GM21737 (cell line): ENCODE measurements around the gene SLC12A2.

Experiments
- ATAC-seq: cut with Tn5 transposase; IDR thresholded peaks from one replicate; pipeline ENCODE4 v1.9.1; 2021; ENCODE audit warnings: mild to moderate bottlenecking, moderate library complexity; ENCODE audit not compliant: unreplicated experiment

Gene SLC12A2

DNA sequence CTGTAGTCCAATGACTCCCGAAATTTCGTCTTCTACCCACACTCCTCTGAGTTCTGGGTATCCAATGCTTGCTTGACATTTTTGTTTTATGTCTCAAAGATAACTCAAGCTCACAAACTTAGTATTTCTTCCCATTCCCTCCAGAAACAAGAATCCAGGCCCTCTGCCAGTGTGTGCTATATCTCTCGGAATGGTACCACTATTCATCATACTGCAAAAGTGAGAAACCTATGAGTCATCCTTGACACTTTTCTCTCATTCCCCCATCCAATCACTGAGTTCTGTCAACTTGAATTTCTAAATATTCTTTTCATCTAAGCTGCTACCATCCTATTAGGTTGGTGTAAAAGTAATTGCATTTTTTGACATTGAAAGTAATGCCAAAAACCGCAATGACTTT lies 9.8 kb downstream of the SLC12A2 start:
- ATAC-seq: no peak

DNA sequence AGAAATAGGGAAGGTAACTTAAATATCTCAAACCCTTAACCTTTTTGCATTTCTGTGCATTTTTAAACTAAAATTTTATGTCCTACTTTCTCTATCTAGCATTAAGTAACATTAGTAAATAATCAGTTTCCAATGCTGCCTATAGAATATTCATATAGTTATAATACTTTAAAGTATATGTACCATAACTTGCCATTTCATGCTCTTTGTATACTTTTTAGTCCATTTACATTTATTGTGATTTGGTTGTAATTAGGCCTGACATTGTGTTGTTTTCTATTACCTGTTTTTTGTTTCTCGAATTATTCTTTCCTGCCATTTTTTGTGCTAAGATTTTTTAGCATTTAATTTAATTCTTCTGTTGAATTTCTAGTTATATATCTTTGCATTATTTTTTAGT lies 13.7 kb downstream of the SLC12A2 start:
- ATAC-seq: no peak

DNA sequence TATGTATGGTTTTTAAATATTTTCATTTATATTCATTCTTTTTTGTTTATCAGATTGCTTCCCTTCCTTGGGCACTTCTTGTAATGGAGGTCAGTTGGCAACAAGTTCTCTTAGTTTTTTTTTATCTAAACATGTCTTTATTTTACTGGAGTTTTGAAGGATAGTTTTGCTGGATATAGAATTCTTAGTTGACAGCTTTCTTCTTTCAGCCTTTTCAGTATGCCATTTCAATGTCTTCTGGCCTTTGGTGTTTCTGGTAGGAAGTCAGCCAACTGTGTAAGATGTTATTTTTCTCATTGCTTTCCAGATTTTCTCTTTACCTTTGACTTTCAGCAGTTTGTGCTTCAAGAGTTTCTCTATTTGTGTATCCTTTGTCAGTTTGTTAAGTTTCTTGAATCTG lies 14.2 kb downstream of the SLC12A2 start:
- no peak for ATAC-seq

DNA sequence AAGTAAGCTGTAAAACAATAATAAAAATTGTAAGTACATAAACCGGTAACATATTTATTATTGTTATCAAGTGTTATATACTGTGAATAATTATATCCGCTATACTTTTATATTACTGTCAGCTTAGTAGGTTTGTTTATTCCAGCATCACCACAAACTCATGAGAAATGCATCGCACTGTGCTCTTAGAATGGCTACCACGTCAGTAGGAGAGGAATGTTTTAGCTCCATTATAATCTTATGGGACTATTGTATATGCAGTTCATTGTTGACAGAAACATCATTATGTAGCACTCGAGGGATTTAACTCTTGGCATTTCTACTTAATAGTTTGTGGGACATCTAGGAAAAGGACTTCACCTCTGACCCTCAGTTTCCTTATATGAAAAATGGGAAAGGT lies 16.4 kb downstream of the SLC12A2 start:
- no peak for ATAC-seq

DNA sequence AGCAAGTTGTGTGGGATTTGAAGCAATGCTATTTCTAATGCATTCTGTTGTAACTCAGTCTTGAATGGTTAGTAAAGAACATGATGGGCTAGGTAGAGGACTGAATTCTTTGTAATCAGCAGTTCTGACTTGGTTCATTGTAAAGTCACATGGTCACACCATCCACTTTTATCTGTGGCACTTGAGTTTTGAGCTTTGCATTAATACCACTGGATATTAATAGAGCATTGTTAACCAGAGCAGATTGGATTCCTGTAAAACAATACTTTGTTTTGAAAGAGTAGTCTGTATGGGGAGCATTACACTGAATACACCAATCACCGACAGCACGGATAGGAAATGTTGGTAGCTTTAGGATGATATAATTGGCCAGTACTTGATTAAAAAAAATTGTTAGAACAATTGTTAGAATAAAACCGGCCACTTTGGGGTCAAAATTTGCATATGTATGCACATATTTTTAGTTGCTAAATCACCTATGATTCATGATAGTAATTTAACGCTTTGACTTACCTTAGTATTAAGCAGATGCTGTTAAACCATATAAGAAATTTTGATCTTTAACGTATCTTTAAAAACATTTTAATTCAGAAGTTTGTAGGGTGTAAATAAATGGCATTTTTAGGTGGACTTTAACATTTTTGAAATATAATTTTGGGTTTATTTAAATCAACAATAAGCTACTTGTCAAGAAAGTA lies 17.4 kb downstream of the SLC12A2 start:
- no peak for ATAC-seq

DNA sequence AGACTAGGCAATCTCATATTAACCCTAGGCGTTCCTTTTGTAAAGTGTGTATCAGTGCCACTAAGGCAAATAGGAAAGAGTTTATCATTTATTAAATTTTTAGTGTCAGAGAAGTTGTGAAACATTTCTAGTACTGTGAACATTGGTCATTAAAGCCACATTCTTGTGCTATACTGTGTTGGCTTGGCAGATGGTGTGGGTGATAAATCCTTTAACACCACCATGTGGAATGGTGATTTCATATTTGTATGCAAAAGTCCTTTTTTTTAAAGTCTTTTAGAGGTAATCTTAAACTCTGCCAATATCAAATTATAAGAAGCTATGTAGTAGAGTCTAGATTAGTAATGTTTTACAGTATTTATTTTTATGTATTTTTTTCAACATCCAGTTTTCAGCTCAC lies 18.1 kb downstream of the SLC12A2 start:
- ATAC-seq: no peak

DNA sequence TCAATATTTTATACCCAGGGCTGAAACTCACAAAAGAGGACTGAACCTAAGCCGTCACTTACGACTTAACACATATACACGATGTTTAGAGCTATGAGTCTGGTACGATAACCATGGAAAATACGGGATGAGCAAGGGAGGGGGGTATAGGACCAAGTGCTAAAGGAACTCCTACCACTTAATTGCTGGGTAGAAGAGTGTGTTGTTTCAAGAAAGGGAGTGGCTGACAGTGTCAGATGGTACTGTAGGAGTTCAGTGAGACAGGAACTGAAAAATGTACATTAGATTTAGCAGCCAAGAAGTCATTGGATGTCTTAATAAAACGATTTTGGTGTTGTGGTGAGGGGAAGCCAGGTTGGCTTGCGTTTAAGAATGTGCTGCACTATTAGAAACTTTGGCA lies 21.6 kb downstream of the SLC12A2 start:
- ATAC-seq: no peak

DNA sequence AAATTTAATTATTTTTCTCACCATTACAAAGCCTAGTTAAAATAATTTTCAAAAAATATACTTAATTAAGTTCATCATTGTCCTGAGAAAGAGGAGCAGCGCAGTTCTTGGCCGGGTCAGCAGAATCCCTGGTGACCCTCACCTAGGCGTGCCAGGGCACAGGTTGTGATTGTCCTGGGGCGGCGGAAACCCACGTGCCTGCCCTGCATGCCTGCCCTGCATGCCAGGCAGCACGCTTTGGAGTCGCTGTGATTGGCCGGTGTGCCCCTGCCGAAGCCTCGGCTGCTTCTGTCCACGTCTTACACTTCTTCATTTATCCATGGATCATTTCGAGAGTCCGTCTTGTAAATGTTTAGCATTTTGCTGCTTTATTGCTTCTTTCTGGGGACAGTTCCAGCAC lies 25.6 kb downstream of the SLC12A2 start:
- no peak for ATAC-seq

DNA sequence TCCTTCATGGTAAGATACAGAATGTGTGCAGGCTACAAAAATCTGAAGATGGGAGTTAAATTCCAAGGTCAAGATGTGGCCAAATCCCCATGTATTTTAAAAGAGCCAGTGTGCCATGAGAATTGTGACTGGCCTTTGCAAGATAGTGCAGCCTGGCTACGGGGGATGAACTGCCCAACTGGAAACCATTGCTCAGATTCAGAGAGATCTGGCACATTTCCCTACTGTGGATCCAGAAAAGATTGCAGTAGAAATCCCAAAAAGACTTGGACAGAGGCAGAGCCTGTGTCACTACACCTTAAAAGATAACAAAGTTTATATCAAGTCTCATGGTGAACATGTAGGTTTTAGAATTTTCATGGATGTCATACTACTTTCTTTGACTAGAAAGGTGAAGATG lies 26.2 kb downstream of the SLC12A2 start:
- ATAC-seq: no peak

DNA sequence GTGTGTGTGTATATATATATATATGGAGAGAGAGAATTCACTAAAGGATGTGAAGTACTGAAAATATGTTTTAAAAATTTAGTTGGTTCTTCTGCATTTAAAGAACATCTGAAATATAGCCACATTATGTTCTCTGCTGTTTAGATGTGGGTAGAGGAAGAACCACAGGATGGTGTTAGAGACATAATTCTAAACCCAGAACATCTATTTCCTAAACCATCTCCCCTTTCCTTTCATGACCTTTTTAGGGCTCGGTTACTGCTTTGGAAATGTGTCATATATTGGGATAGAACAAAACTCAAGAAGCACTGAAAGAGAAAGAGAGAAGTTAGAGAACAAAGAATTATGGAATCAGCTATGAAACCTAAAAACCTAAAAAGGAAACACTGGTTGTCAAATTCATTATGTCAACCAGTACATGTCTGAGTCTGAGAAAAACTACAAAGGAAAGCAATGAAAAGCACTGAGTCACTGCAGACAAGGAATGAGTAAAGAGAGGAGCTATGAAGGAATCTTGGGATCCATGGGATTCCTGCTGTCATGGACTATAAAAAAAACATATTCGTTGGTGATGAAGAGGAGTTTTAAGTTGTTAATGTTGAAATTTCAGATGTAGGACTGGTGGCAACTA lies 28.4 kb downstream of the SLC12A2 start:
- ATAC-seq: no peak

DNA sequence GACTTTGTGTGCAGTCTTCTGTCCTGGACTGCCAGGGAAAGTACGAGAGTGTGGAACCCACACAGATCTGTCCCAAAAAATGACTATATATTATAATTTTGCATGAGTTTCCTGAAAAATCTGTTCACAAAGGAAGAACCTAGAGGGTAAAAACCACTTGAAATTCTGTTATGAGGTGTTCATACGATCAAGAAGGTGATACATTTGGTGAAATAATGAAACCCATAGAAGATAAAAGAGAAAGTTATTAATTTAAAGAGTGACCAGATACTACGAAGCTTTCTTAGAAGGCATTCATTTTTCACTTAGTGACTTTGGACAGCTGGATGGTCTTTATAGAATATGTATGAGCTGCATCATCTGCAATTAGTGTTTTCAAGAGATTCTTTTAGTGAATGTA lies 32.9 kb downstream of the SLC12A2 start:
- ATAC-seq: no peak

DNA sequence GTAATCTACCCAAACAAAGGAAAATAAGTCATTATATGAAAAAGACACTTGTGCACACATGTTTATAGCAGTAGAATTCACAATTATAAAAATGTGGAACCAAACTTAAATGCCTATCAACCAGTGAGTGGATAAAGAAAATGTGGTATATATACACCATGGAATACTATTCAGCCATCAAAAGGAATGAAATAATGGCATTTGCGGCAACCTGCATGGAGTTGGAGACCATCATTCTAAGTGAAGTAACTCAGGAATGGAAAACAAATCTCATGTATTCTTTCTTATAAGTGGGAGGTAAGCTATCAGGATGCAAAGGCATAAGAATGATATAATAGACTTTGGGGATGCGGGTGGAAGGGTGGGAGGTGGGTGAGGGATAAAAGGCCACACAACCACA lies 34.6 kb downstream of the SLC12A2 start:
- no peak for ATAC-seq

DNA sequence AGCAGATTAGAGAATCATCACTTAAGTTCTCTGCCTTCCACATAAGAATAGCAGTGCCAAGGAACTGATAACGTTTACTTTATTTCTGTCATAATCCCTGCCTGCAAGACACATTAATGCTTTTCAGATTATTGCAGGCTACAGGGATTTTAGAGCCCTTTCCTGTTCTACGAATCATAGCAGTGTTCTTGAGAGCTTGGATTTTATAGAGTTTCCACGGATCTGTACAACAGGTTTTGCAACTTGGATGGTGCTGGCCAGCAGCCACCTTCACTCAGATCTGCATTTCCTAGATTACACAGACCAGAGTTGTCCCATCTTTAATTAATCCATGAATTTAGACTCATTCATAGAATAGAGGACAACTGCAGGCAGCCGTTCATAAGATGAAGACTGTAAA lies 38.1 kb downstream of the SLC12A2 start:
- no peak for ATAC-seq

DNA sequence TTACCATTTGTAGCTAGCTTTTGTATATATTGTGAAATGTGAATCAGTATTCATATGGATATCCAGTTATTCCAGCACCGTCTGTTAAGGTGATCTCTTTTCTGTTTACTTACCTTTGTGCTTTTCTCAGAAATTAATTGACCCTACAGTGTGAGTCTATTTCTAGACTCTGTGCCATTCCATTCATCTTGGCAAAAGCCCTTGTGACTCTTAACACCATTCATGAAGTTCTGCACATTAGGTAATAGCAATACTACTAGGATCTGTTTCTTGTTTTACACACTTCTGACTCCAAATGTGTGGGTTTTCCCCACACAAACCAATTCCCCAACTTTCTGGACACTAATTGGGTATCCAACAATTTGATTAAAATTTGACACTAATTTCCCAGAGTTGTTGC lies 40.4 kb downstream of the SLC12A2 start:
- no peak for ATAC-seq

DNA sequence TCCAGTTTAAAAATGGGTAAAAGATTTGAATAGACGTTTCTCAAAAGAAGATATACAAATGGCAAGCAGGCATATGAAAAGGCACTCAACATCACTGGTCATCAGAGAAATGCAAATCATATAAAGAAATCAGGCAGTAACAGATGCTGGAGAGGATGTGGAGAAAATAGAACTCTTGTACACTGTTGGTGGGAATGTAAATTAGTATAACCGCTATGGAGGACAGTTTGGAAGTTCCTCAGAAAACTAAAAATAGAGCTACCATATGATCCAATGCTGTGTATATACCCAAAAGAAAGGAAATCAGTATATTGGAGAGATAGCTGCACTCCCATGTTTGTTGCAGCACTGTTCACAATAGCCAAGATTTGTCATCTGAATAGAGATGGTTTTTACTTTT lies 42.7 kb downstream of the SLC12A2 start:
- no peak for ATAC-seq

DNA sequence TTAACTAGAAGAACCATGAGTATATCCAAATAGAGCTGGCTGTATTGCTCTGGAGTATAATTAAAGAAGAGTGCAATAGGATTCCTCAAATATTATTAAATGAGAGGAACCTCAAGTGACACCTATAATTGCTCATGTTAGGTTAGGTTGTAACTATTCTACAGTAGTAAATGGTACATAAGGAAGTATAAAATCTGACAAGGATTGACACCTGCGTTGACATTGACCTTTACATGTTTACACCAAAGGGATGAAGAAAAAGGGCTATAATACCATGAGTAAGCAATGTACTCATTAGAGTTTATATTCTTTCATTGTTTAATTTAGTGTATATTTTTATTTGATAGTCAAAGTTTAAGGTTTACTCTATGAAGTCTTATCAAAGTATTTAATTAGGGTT lies 48.9 kb downstream of the SLC12A2 start:
- ATAC-seq: no peak

DNA sequence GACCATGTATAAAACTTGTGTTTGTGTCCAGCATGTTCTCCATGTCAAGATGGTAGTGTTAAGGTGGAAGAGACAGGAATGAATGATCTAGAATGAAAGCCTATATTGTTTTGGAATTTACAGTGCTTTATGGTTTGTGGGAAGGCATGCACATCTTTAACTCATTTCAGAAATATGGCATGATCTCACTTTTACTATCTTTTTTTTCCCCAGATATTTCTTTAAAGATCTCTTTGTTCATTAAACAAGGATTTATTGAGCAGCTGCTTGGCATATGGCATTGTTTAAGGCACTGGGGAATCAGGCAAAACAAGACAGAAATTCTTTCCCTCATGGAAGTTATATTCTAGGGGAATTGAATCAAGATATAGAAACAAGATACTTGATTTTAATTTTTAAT lies 51.7 kb downstream of the SLC12A2 start:
- no peak for ATAC-seq

DNA sequence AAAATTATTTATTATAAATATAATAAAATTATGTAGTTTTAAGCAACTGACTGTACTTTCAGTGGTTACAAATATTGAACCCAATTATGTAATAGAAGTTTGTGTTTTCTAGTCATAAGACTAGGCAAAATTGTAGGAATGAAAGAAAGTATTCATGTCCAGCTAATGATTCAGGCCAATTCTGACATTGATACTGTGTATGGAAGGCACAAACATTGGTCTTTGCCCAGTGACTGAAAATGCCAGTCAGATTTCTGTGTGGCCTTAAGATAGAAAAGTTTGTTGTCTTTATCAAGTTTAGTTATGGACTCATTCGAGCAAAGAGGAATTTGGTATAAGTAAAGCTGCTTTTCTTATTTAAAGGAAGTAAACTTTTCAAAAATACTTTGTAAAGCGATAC lies 60.3 kb downstream of the SLC12A2 start:
- ATAC-seq: no peak

DNA sequence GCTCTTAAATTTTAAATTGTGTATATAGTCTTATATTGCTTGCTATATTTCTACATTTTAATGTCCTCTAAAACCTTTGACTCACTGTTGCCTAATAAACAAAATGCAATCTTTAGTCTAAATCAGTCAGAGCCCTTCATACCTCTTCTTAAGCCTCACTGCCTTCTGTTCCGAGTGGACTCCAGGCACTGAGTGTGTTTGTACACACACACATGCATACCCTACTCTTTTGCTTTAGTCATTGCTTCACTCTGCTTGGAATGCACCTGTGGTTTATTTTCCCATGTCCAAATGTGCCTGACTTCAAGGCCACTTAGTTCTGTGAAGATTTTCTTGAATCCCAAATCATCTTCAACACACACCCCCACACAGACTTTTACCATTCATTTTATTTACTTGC lies 60.9 kb downstream of the SLC12A2 start:
- no peak for ATAC-seq

DNA sequence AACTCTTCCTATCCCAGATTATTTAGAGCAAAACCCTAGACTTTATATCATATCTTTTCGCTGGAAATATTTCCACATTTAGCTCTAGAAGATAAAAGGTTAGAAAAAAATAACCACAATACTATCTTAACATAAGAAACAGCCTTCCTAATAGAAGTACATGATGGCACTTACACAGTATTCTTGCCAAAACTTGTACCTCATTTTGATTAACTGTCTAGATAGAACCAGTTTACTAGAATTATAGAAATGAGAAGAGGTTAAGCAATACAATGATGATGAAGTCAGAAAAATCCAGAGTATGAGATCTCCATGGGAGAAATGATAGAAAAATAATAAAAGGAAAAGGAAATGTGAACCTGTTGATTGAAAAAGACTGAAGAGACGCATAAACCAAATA lies 63.1 kb downstream of the SLC12A2 start:
- no peak for ATAC-seq

DNA sequence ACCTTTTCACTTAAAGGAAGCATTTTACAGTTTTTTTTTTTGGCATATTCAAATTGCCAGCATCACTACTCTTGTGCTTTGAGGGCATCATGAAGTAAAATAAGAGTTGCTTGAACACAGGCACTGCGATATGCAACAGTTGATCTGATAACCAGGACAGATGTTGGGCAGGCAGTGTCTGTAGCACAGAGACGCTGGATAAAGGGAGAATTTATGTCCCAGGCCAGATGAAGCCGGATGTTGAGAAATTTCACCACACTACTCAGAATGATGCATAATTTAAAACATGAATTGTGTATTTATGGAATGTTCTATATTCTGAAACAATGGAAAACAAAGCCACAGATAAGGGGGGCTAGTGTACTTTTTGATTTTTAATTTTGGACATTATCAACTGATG lies 71.4 kb downstream of the SLC12A2 start:
- ATAC-seq: no peak

DNA sequence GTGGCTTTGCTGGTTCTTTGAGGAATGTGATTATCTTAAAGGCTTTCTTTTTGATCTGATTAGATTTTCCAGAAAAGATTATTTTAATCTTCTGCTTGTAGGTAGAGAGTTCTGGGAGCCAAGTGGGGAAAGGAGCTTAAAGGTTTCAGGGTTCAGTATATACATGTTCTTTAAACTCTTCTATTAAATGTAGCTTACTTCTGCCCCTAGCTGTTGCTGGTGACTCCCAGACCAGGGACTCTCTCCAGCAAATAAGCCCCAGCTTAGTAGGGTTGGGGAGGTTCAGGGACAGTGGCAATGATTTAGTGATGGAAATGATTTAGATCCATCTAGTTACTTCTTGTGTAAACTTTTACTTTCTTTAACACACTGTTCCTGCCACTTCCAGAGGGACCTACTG lies 72.2 kb downstream of the SLC12A2 start:
- ATAC-seq: no peak

DNA sequence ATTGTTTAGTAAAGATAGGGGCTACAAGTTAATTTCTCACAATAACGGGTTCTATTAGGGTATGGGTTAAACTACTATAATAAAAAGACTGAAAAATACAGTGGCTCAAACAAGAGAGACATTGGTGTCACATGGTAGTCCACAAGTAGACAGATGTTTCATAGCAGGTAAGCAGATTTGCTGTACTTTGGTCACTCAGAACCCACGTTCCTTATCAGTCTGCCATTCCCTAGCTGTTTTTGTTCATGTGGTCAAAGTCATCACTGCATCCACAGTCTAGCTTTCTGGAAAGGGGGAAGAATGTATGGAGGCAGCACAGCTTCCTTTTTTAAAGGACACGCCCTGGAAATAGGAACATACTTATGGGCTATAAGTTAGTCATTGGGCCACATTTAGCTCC lies 73.0 kb downstream of the SLC12A2 start:
- no peak for ATAC-seq
